ENCODE data around the gene SLC10A7.

- TF ChIP-seq POLR2A (IDR thresholded peaks at IDR 0.05): no peak
- TF ChIP-seq CTCF (IDR thresholded peaks at IDR 0.05): no peak
Observed at GRCh38 chr4:146210890-146211289, 310.9 kb downstream of the SLC10A7 start.

Data from ovary (tissue), 3 donors.